ENCODE results near the gene CYSTM1.

The CYSTM1 gene

GRCh38 chr5:140205216-140205615 lies 30.2 kb downstream of the CYSTM1 start:
- no peak for TF ChIP-seq EZH2phosphoT487 (IDR thresholded peaks at IDR 0.05; ENCODE audit: borderline replicate concordance, low read length)
- TF ChIP-seq CTCF (IDR thresholded peaks at IDR 0.05; ENCODE audit: low read depth, low read length, poor library complexity, severe bottlenecking), result no peak
- Histone ChIP-seq H3K4me1 (ENCODE audit: control insufficient read depth, low read length) (no peaks in the 10 kb centered on the region), H3F3A (ENCODE audit: control insufficient read depth, insufficient read depth) (no peaks in the 10 kb centered on the region), H3K9me2 (replicated peaks; ENCODE audit: control insufficient read depth, low read length) (no peaks in the 10 kb centered on the region), H4K20me1 (ENCODE audit: control insufficient read depth, insufficient read depth, low read depth, low read length) (no peaks in the 10 kb centered on the region), H3K36me3 (ENCODE audit: control insufficient read depth, low read length) (no peaks in the 10 kb centered on the region), H3K27ac (ENCODE audit: low read depth, low read length) (no peak overlapping the region), H3K4me3 (ENCODE audit: low read length) (no peak overlapping the region), H3K4me2 (ENCODE audit: low read length) (no peak overlapping the region), H3K9me3 (ENCODE audit: control insufficient read depth, insufficient read depth, low read length) (no peaks in the 10 kb centered on the region), H3K27me3 (ENCODE audit: control insufficient read depth, low read length) (no peaks in the 10 kb centered on the region), H3K79me2 (ENCODE audit: control insufficient read depth, low read length) (no peaks in the 10 kb centered on the region)

- Histone ChIP-seq H3K4me2 (ENCODE audit: low read length) (no peak overlapping the region), H3F3A (ENCODE audit: control insufficient read depth, insufficient read depth) (no peaks in the 10 kb centered on the region), H3K4me1 (ENCODE audit: control insufficient read depth, low read length) (no peaks in the 10 kb centered on the region), H3K27me3 (ENCODE audit: control insufficient read depth, low read length) (no peaks in the 10 kb centered on the region), H3K9me2 (replicated peaks; ENCODE audit: control insufficient read depth, low read length) (no peaks in the 10 kb centered on the region), H3K36me3 (ENCODE audit: control insufficient read depth, low read length) (no peaks in the 10 kb centered on the region), H3K79me2 (ENCODE audit: control insufficient read depth, low read length) (no peaks in the 10 kb centered on the region), H3K27ac (ENCODE audit: low read depth, low read length) (no peak overlapping the region), H4K20me1 (ENCODE audit: control insufficient read depth, insufficient read depth, low read depth, low read length) (no peaks in the 10 kb centered on the region), H3K4me3 (ENCODE audit: low read length) (no peak overlapping the region), H3K9me3 (ENCODE audit: control insufficient read depth, insufficient read depth, low read length) (no peaks in the 10 kb centered on the region)
- TF ChIP-seq CTCF (IDR thresholded peaks at IDR 0.05; ENCODE audit: low read depth, low read length, poor library complexity, severe bottlenecking), result peak; percentile 20
- no peak for TF ChIP-seq EZH2phosphoT487 (IDR thresholded peaks at IDR 0.05; ENCODE audit: borderline replicate concordance, low read length)
Measured at GRCh38 chr5:140205952-140206351, 31.0 kb downstream of the CYSTM1 start.

- H3K79me2 ChIP-seq (ENCODE audit: control insufficient read depth, low read length), result no peaks in the 10 kb centered on the region
- TF ChIP-seq EZH2phosphoT487 (IDR thresholded peaks at IDR 0.05; ENCODE audit: borderline replicate concordance, low read length), result no peak
- TF ChIP-seq CTCF (IDR thresholded peaks at IDR 0.05; ENCODE audit: low read depth, low read length, poor library complexity, severe bottlenecking), result no peak
Measured at GRCh38 chr5:140207250-140207964, 32.4 kb downstream of the CYSTM1 start.

More at GRCh38 chr5:140207250-140207964, 32.4 kb downstream of the CYSTM1 start:
- no peaks in the 10 kb centered on the region for H3K27me3 ChIP-seq (ENCODE audit: control insufficient read depth, low read length)
- no peak overlapping the region for H3K4me2 ChIP-seq (ENCODE audit: low read length)
- H3K4me3 ChIP-seq (ENCODE audit: low read length), result no peak overlapping the region
- no peaks in the 10 kb centered on the region for H3K9me2 ChIP-seq (replicated peaks; ENCODE audit: control insufficient read depth, low read length)
- no peaks in the 10 kb centered on the region for H3K9me3 ChIP-seq (ENCODE audit: control insufficient read depth, insufficient read depth, low read length)
- no peaks in the 10 kb centered on the region for H3F3A ChIP-seq (ENCODE audit: control insufficient read depth, insufficient read depth)
- no peaks in the 10 kb centered on the region for H3K4me1 ChIP-seq (ENCODE audit: control insufficient read depth, low read length)
- H3K36me3 ChIP-seq (ENCODE audit: control insufficient read depth, low read length), result no peaks in the 10 kb centered on the region
- H4K20me1 ChIP-seq (ENCODE audit: control insufficient read depth, insufficient read depth, low read depth, low read length), result no peaks in the 10 kb centered on the region
- no peak overlapping the region for H3K27ac ChIP-seq (ENCODE audit: low read depth, low read length)

Measured in DOHH2 (cell line).